ENCODE data around the gene TMBIM6.

DNA sequence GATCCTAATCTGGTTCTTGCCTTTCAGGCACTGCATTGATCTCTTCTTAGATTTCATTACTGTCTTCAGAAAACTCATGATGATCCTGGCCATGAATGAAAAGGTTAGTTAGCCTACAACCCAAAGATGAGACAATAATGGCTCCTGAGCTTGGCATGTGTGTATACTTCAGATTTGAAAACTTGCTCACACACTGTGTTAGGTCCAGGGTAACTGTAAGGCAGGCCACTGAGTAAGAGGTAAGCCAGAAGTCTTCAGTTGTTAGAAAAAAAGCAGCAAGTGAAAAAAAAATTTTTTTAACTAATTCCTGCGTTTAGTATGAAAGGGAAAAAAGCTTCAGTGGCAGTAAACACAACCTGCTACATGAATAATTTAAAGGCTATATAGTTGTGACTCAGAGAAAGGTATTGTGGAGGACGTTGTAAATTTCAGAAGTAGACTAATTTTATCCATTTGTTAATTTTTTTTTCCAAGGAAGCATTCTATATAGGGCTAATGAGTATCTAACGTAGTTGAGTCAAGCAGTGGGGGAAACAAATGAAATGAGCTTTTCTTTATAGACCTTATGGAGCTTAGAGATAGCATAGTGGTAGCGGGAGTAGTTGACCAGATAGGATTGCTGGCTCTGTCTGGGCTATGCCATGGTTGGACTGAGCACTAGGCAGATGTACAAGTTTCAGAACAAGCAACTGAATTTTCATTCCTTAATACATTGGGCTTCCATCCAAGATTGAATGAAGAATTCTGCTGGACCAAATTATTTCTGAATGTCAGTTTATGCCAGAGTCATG is 20.5 kb downstream of the TMBIM6 start:
- TF ChIP-seq, protein P1, sequence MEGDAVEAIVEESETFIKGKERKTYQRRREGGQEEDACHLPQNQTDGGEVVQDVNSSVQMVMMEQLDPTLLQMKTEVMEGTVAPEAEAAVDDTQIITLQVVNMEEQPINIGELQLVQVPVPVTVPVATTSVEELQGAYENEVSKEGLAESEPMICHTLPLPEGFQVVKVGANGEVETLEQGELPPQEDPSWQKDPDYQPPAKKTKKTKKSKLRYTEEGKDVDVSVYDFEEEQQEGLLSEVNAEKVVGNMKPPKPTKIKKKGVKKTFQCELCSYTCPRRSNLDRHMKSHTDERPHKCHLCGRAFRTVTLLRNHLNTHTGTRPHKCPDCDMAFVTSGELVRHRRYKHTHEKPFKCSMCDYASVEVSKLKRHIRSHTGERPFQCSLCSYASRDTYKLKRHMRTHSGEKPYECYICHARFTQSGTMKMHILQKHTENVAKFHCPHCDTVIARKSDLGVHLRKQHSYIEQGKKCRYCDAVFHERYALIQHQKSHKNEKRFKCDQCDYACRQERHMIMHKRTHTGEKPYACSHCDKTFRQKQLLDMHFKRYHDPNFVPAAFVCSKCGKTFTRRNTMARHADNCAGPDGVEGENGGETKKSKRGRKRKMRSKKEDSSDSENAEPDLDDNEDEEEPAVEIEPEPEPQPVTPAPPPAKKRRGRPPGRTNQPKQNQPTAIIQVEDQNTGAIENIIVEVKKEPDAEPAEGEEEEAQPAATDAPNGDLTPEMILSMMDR (IDR thresholded peaks at IDR 0.05): no peak
- TF ChIP-seq, protein P2, sequence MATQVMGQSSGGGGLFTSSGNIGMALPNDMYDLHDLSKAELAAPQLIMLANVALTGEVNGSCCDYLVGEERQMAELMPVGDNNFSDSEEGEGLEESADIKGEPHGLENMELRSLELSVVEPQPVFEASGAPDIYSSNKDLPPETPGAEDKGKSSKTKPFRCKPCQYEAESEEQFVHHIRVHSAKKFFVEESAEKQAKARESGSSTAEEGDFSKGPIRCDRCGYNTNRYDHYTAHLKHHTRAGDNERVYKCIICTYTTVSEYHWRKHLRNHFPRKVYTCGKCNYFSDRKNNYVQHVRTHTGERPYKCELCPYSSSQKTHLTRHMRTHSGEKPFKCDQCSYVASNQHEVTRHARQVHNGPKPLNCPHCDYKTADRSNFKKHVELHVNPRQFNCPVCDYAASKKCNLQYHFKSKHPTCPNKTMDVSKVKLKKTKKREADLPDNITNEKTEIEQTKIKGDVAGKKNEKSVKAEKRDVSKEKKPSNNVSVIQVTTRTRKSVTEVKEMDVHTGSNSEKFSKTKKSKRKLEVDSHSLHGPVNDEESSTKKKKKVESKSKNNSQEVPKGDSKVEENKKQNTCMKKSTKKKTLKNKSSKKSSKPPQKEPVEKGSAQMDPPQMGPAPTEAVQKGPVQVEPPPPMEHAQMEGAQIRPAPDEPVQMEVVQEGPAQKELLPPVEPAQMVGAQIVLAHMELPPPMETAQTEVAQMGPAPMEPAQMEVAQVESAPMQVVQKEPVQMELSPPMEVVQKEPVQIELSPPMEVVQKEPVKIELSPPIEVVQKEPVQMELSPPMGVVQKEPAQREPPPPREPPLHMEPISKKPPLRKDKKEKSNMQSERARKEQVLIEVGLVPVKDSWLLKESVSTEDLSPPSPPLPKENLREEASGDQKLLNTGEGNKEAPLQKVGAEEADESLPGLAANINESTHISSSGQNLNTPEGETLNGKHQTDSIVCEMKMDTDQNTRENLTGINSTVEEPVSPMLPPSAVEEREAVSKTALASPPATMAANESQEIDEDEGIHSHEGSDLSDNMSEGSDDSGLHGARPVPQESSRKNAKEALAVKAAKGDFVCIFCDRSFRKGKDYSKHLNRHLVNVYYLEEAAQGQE (IDR thresholded peaks at IDR 0.05; ENCODE audit: insufficient read depth in 1 of 2, low read depth in 2 of 2, low read length in 1 of 2): no peak
